Trophoblast cell (in vitro differentiated cells and primary cell): ENCODE results near the gene RAB3IP.

Experiments used
- DNase-seq, 2 donors: peaks; one replicate each; pipeline ENCODE4 v3.0.0-alpha.2; 2016
- H2AFZ ChIP-seq: 2 replicates; pipeline ENCODE4 v1.6.1; 2013; ENCODE audit warnings: low read length, moderate library complexity, mild to moderate bottlenecking; ENCODE audit not compliant: insufficient read depth, poor library complexity
- H2AK5ac ChIP-seq: 2 replicates; pipeline ENCODE4 v1.6.1; 2013; ENCODE audit warnings: mild to moderate bottlenecking, low read length
- H2BK120ac ChIP-seq: 2 replicates; pipeline ENCODE4 v1.6.1; 2013; ENCODE audit warnings: low read length, mild to moderate bottlenecking, moderate library complexity; ENCODE audit not compliant: insufficient read depth, poor library complexity
- H2BK12ac ChIP-seq: 2 replicates; pipeline ENCODE4 v1.6.1; 2013; ENCODE audit warnings: mild to moderate bottlenecking, low read length, moderate library complexity
- H2BK5ac ChIP-seq: 2 replicates; pipeline ENCODE4 v1.6.1; 2013; ENCODE audit warnings: low read length, low read depth, moderate library complexity, mild to moderate bottlenecking; ENCODE audit not compliant: poor library complexity
- H3K14ac ChIP-seq: 2 replicates; pipeline ENCODE4 v1.6.1; 2013; ENCODE audit warnings: mild to moderate bottlenecking, low read length
- H3K18ac ChIP-seq: 2 replicates; pipeline ENCODE4 v1.6.1; 2013; ENCODE audit warnings: mild to moderate bottlenecking, low read length
- H3K23ac ChIP-seq: 2 replicates; pipeline ENCODE4 v1.6.1; 2013; ENCODE audit warnings: low read length
- H3K27ac ChIP-seq: 2 replicates; pipeline ENCODE4 v1.5.1; 2013; ENCODE audit warnings: low read depth, mild to moderate bottlenecking, inconsistent platforms, low read length, moderate library complexity
- H3K27me3 ChIP-seq: 2 replicates; pipeline ENCODE4 v1.6.1; 2013; ENCODE audit warnings: inconsistent platforms, mild to moderate bottlenecking, low read length, moderate library complexity; ENCODE audit not compliant: insufficient read depth
- H3K36me3 ChIP-seq, 2 experiments: 1 replicate in 1 of 2; 2 replicates in 1 of 2; pipeline ENCODE4 v1.6.1; 2013; ENCODE audit warnings: low read length in 2 of 2, mild to moderate bottlenecking in 2 of 2, moderate library complexity in 1 of 2; ENCODE audit not compliant: insufficient read depth in 2 of 2, control insufficient read depth in 1 of 2
- H3K4ac ChIP-seq: 2 replicates; pipeline ENCODE4 v1.6.1; 2013; ENCODE audit warnings: low read depth, mild to moderate bottlenecking, low read length, moderate library complexity
- H3K4me1 ChIP-seq, 2 experiments: 1 replicate in 1 of 2; 2 replicates in 1 of 2; pipeline ENCODE4 v1.6.1; 2013; ENCODE audit warnings: low read length in 2 of 2, mild to moderate bottlenecking in 2 of 2, moderate library complexity in 1 of 2; ENCODE audit not compliant: insufficient read depth in 2 of 2, control insufficient read depth in 1 of 2
- H3K4me2 ChIP-seq: 2 replicates; pipeline ENCODE4 v1.6.1; 2013; ENCODE audit warnings: inconsistent platforms, mild to moderate bottlenecking, low read length, moderate library complexity
- H3K4me3 ChIP-seq: 2 replicates; pipeline ENCODE4 v1.5.1; 2013; ENCODE audit warnings: mild to moderate bottlenecking, low read depth, low read length, inconsistent platforms
- H3K79me1 ChIP-seq: one replicate; pipeline ENCODE4 v1.6.1; 2013; ENCODE audit warnings: low read length
- H3K79me2 ChIP-seq: 2 replicates; pipeline ENCODE4 v1.6.1; 2013; ENCODE audit warnings: low read length, mild to moderate bottlenecking; ENCODE audit not compliant: control insufficient read depth, insufficient read depth, poor library complexity
- H3K9ac ChIP-seq: 2 replicates; pipeline ENCODE4 v1.6.1; 2013; ENCODE audit warnings: mild to moderate bottlenecking, low read length
- H3K9me3 ChIP-seq: 2 replicates; pipeline ENCODE4 v1.6.1; 2013; ENCODE audit warnings: low read depth, mild to moderate bottlenecking, control low read depth, inconsistent platforms, low read length; ENCODE audit not compliant: insufficient read depth
- H4K12ac ChIP-seq: 2 replicates; pipeline ENCODE4 v1.6.1; 2013; ENCODE audit warnings: low read depth, mild to moderate bottlenecking, low read length, moderate library complexity
- H4K8ac ChIP-seq: 2 replicates; pipeline ENCODE4 v1.6.1; 2013; ENCODE audit warnings: low read depth, mild to moderate bottlenecking, low read length, moderate library complexity
- H4K91ac ChIP-seq: one replicate; pipeline ENCODE4 v1.6.1; 2013; ENCODE audit warnings: low read depth, mild to moderate bottlenecking, low read length, moderate library complexity
- WGBS: extraction: QIAGEN DNeasy Blood & Tissue Kit; methylation state at CpG from one replicate; pipeline ENCODE4 v1.1.7; 2013; ENCODE audit warnings: missing lambda C conversion rate; ENCODE audit not compliant: insufficient read length, insufficient coverage; ENCODE audit errors: extremely low coverage; 5-methylcytosine and 5-hydroxymethylcytosine counted together

The RAB3IP gene

DNA sequence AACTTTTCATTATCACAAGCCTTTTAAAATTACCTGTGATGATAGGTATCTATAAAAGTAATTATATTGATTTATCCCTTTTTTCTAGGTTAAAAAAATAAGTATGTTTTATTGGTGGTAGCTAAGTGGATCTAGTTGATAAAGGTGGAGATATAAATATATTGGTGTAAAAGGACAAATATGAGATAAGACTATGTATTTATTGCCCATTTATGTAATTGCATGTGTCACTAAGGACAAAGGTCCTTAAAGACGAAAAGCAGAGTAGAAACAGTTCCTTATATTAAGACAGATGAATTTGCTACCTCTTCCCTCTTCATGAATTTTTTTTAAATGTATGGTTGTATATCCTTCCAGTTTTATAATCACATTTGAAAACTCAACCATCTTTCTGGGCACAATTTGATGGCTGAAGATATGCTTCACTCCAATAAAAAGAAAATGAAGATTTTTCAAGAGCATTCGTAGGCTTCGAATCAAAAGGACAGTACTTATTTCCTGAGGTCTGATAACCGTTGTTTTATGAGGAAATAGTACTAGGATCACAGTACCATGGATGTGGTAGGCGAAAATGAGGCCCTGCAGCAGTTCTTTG, 86.4 kb downstream of the RAB3IP start, which contains the start of gene MYRFL:
TSS of gene MYRFL (plus strand) at position 262 of the 595 bp plus-strand sequence. CDS start at position 553, 291 bp downstream.
- WGBS, result no CpG with 5 or more reads among the region's 5 CpGs
- no peak within 1 kb of the TSS for H3K18ac ChIP-seq
- H3K79me1 ChIP-seq, result no peaks in the 10 kb centered on the region
- no peak within 1 kb of the TSS for H3K4me3 ChIP-seq
- no peaks in the 10 kb centered on the region for H3K9me3 ChIP-seq
- H2BK12ac ChIP-seq, result no peak within 1 kb of the TSS
- H3K4me2 ChIP-seq, result no peak within 1 kb of the TSS
- H3K14ac ChIP-seq, result no peak within 1 kb of the TSS
- H4K12ac ChIP-seq, result no peak within 1 kb of the TSS
- H2AK5ac ChIP-seq, result no peak within 1 kb of the TSS
- H2AFZ ChIP-seq, result no peak within 1 kb of the TSS
- H3K4me1 ChIP-seq, result no peaks in the 10 kb centered on the region
- no peak within 1 kb of the TSS for H3K23ac ChIP-seq
- H3K27me3 ChIP-seq, result no peaks in the 10 kb centered on the region
- H2BK120ac ChIP-seq, result no peak within 1 kb of the TSS
- no peak within 1 kb of the TSS for H4K91ac ChIP-seq
- no peaks in the 10 kb centered on the region for H3K36me3 ChIP-seq
- H3K4ac ChIP-seq, result no peak within 1 kb of the TSS
- H4K8ac ChIP-seq, result no peak within 1 kb of the TSS
- no peak within 1 kb of the TSS for H3K27ac ChIP-seq
- no peak within 1 kb of the TSS for H3K9ac ChIP-seq
- DNase-seq, result no peak
- H3K79me2 ChIP-seq, result no peaks in the 10 kb centered on the region
- no peak within 1 kb of the TSS for H2BK5ac ChIP-seq

DNA sequence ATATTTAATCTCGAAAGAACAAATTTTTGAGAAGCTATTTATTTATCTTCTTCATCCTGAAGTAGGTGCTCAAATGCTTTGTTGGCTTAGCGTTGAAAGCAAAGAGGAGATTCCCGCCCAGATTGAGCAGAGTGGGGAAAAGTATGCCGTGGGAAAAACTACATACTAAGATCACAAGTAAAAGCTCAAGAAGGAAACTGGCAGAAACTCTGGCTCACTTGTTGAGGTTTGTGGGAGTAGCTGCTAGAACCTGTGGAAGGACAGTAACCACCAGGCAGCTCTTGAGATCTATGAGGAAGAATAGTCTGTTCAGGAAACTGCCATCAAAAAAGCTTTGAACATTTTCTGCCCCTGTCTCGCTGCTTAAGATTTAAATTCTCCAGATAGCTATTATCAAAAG, 90.2 kb downstream of the RAB3IP start:
- H4K12ac ChIP-seq, result no peak overlapping the region
- H2BK5ac ChIP-seq, result no peak overlapping the region
- no peaks in the 10 kb centered on the region for H3K79me1 ChIP-seq
- no peak overlapping the region for H2BK12ac ChIP-seq
- no peak overlapping the region for H3K4me2 ChIP-seq
- H3K4me3 ChIP-seq, result no peak overlapping the region
- H3K79me2 ChIP-seq, result no peaks in the 10 kb centered on the region
- no peaks in the 10 kb centered on the region for H3K36me3 ChIP-seq
- H3K27ac ChIP-seq, result no peak overlapping the region
- H3K4ac ChIP-seq, result no peak overlapping the region
- no peak for DNase-seq
- H3K18ac ChIP-seq, result no peak overlapping the region
- H3K23ac ChIP-seq, result no peak overlapping the region
- no peak overlapping the region for H3K9ac ChIP-seq
- WGBS, result no CpG with 5 or more reads among the region's 5 CpGs
- no peak overlapping the region for H4K91ac ChIP-seq
- H3K9me3 ChIP-seq, result no peaks in the 10 kb centered on the region
- H3K4me1 ChIP-seq, result no peaks in the 10 kb centered on the region
- no peak overlapping the region for H4K8ac ChIP-seq
- H3K27me3 ChIP-seq, result no peaks in the 10 kb centered on the region
- no peak overlapping the region for H3K14ac ChIP-seq
- H2BK120ac ChIP-seq, result no peak overlapping the region
- H2AK5ac ChIP-seq, result no peak overlapping the region
- no peak overlapping the region for H2AFZ ChIP-seq

DNA sequence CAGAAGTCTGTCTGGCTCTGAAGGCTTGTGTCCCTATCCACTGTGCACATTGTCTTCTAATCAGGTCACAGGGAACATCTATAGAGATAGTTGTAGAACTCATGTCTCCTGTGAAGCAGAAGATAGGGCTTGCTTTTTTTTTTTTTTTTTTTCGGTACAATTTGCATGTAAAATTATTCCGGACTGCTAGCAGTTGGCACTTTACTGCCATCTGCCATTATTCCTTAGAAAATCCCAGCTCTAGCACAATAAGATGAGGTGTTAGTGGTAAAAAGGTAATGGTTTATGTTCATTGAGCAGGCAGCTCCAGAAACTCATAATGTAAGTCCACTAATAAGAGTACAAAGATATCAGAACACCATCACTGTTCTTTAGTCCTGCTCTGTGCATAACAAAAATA, 95.0 kb downstream of the RAB3IP start:
- Histone ChIP-seq H3K4me3 (no peak overlapping the region), H3K23ac (no peak overlapping the region), H4K91ac (no peak overlapping the region), H2BK120ac (no peak overlapping the region), H3K18ac (no peak overlapping the region), H3K4ac (no peak overlapping the region), H2AK5ac (no peak overlapping the region), H3K27me3 (no peaks in the 10 kb centered on the region), H2AFZ (no peak overlapping the region), H3K14ac (no peak overlapping the region), H3K79me2 (no peaks in the 10 kb centered on the region), H4K8ac (no peak overlapping the region), H3K79me1 (no peaks in the 10 kb centered on the region), H3K36me3 (no peaks in the 10 kb centered on the region), H3K9ac (no peak overlapping the region), H3K27ac (no peak overlapping the region), H4K12ac (no peak overlapping the region), H3K4me2 (no peak overlapping the region), H3K9me3 (no peaks in the 10 kb centered on the region), H2BK12ac (no peak overlapping the region), H2BK5ac (no peak overlapping the region), H3K4me1 (no peaks in the 10 kb centered on the region)
- WGBS, result no CpG with 5 or more reads among the region's 2 CpGs
- no peak for DNase-seq

DNA sequence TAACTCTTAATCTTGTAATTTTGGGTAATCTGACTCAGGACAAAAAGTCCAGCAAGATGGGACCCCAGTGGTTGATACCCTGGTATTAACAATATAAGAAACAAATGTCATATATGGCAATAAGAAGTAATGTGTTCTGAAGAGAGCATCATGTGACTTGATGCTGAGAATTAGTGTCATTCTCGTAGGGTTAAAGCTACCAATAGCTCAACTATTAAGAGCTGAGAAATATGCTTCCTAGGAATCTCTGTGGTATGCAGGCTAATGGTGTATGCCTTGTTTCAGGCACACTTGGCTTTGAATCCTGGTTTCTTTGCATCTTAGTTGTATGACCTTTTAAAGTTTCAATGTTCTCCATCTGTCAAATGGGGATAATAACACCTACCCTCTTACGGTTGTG, 95.5 kb downstream of the RAB3IP start:
- H3K4ac ChIP-seq, result no peak overlapping the region
- H2AFZ ChIP-seq, result no peak overlapping the region
- H2BK12ac ChIP-seq, result no peak overlapping the region
- H3K79me1 ChIP-seq, result no peaks in the 10 kb centered on the region
- no peaks in the 10 kb centered on the region for H3K27me3 ChIP-seq
- WGBS, result no CpG with 5 or more reads among the region's 2 CpGs
- H2BK5ac ChIP-seq, result no peak overlapping the region
- no peak overlapping the region for H4K8ac ChIP-seq
- no peak overlapping the region for H3K4me3 ChIP-seq
- DNase-seq, result no peak
- H3K9ac ChIP-seq, result no peak overlapping the region
- H3K79me2 ChIP-seq, result no peaks in the 10 kb centered on the region
- H3K4me2 ChIP-seq, result no peak overlapping the region
- H3K18ac ChIP-seq, result no peak overlapping the region
- H3K23ac ChIP-seq, result no peak overlapping the region
- H3K4me1 ChIP-seq, result no peaks in the 10 kb centered on the region
- no peak overlapping the region for H3K14ac ChIP-seq
- H3K9me3 ChIP-seq, result no peaks in the 10 kb centered on the region
- no peak overlapping the region for H2BK120ac ChIP-seq
- no peak overlapping the region for H3K27ac ChIP-seq
- no peaks in the 10 kb centered on the region for H3K36me3 ChIP-seq
- H4K91ac ChIP-seq, result no peak overlapping the region
- H2AK5ac ChIP-seq, result no peak overlapping the region
- no peak overlapping the region for H4K12ac ChIP-seq
